MG63 (cell line): ENCODE results near the gene PIK3CB. TPM values are rescaled to one million over a fixed set of nuclear protein-coding genes. Genes with fewer than 3 reads are reported as not detected.
A peak's percentile ranks its signal among the peaks of the same experiment; 100 is the strongest.
"Not testable (repeated sequence)": the region's sequence is repeated elsewhere in the genome, so short reads cannot be mapped to it uniquely, and the experiment has no call there.

Source experiments
- DNase-seq: peaks from one replicate; pipeline ENCODE4 v3.0.0-alpha.2; 2020
- H3K27me3 ChIP-seq: fragments of 250-450 bp; sonication (Bioruptor Pico); 2 replicates; pipeline ENCODE4 v1.5.1; 2020; ENCODE audit warnings: mild to moderate bottlenecking, moderate library complexity
- H3K36me3 ChIP-seq: fragments of 250-450 bp; sonication (Bioruptor Pico); 2 replicates; pipeline ENCODE4 v1.5.1; 2020; ENCODE audit warnings: mild to moderate bottlenecking, moderate library complexity
- H3K4me3 ChIP-seq: fragments of 250-450 bp; sonication (Bioruptor Pico); 2 replicates; pipeline ENCODE4 v1.5.1; 2020; ENCODE audit warnings: mild to moderate bottlenecking, moderate library complexity
- H3K9me3 ChIP-seq: fragments of 250-450 bp; sonication (Bioruptor Pico); 2 replicates; pipeline ENCODE4 v1.5.1; 2020; ENCODE audit warnings: mild to moderate bottlenecking, moderate library complexity
- total RNA-seq: library from RNA; depleted of rRNA; stranded (reverse); fragments of >200 nt; shearing (Covaris generic); gene quantifications from 2 replicates; pipeline ENCODE4 v1.2.3, GENCODE V29; 2014; ENCODE audit warnings: low replicate concordance

The PIK3CB gene
- total RNA-seq, 1 experiment from 2014 or later, result 40.9 TPM

DNA sequence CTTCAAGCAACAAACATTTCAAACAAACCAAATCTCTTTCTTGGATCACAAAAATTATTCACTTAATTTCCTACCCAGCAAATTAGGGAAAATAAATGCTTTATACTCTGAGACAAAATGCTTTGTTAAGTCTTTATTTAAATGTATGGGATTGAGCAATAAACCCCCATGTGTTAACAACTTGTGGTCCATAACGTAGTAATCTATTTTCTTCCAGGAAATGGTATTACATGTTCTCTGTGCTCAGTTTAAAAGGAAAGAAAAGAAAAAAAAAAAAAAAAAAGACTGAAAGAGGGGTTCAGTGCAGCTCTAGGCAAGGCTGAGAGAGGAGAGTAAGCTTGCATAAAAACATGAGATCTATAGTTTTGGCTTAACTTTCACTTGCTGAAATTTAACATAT is 102.3 kb downstream of the PIK3CB start:
- H3K9me3 ChIP-seq, result no peaks in the 10 kb centered on the region
- peaks cover 7% of the 10 kb centered on the region; the same call in 1 of the 2 replicates for H3K36me3 ChIP-seq
- H3K4me3 ChIP-seq, result no peak overlapping the region
- H3K27me3 ChIP-seq, result no peaks in the 10 kb centered on the region
- no peak for DNase-seq

DNA sequence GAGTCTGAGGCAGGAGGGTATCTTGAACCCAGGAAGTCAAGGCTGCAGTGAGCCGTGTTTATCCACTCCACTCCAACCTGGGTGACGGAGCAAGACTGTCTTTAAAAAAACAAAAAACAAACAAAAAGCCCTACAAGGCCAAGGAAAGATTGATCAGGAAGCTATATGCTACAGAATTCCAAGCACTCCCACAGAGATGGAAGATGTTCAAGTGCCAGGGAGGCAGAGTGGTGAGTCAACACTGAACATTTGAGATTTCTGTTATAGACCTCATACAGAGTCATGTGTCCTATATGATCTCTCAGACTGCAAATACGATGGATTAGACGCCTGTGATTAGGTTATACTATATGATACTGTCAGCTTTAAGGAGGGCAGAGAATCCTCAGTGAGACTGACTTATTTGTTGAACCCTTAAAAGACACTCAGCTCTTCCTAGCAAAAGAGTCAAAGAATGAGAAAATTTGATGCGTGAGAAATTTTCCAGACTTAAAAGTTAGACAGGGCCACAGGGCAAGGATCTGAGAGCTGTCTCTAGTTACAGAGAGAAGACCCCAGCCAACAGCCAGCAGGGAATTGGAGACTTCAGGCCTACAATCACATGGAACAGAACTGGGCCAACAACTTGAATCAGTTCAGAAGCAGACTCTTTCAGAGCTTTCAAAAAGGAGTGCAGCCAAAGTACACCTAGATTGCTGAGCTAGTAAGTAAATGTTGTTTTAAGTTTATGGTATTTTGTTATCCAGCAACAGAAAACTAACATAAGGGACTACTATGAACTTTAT is 107.6 kb downstream of the PIK3CB start:
- Histone ChIP-seq H3K36me3 (peaks cover 9% of the 10 kb centered on the region; the same call in 1 of the 2 replicates), H3K9me3 (no peaks in the 10 kb centered on the region), H3K4me3 (no peak overlapping the region), H3K27me3 (no peaks in the 10 kb centered on the region)
- DNase-seq, result peak; percentile 58

DNA sequence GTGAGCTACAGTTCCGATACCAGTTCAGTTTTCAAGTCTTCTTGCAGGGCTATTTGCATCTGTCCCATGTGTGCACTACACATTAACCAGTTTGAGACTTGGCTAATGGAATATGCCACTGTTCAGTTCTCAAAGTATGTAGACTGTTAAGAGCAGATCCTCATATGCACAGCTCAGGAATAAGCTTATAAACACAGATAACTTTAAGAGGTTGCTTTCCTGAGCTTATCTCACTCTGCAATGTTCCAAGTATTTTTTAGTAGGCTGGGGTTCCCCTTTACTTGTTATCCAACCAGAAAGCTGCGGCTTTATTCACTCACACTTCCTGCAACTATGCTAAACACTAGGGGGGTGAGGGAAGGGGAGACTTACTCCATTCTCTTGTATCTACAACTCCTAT is 108.7 kb downstream of the PIK3CB start:
- DNase-seq, result not testable (repeated sequence)

DNA sequence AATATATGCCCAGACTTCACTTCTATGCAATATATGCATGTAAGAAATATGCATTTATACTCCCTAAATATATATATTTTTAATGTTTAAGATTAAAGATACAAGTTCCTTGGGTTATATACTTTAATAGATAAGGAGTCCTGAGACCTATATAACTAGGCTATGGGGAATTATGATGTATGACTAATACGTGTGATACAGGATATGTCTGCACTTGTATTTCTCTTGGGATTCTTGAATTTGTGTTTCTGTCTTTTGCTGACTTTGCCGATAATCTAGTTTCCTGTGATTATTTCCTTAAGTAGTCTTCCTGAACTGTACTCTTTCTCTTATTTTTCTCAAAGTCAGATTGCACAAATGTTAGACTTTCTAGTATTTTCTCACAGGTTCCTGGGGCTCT is 109.6 kb downstream of the PIK3CB start:
- H3K9me3 ChIP-seq, result no peaks in the 10 kb centered on the region
- DNase-seq, result no peak
- peaks cover 9% of the 10 kb centered on the region; the same call in 1 of the 2 replicates for H3K36me3 ChIP-seq
- H3K27me3 ChIP-seq, result no peaks in the 10 kb centered on the region
- H3K4me3 ChIP-seq, result no peak overlapping the region

More for the DNA sequence above, 108.7 kb downstream of the PIK3CB start:
- H3K4me3 ChIP-seq, H3K9me3 ChIP-seq, H3K36me3 ChIP-seq, H3K27me3 ChIP-seq: not testable (repeated sequence)

DNA sequence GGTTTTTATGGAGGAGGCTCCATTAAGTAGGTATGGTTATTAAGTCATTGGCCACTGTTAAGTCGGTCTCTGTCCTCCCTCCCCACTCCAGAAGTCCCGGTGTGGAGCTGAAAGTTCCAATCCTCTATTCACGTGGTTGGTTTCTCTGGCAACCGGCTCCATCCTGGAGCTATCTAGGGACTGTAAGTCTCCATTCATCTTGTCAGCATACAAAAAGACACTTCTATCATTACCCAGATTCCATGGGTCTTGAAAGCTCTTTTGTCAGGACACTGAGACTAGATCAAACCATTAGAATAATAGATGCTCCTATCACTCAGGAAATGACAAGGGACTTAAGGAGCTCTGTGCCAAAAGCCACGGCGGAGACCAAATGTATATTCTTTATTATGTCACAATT is 110.3 kb downstream of the PIK3CB start:
- Histone ChIP-seq H3K36me3 (peaks cover 9% of the 10 kb centered on the region; the same call in 1 of the 2 replicates), H3K27me3 (no peaks in the 10 kb centered on the region), H3K9me3 (no peaks in the 10 kb centered on the region), H3K4me3 (no peak overlapping the region)
- DNase-seq, result no peak

DNA sequence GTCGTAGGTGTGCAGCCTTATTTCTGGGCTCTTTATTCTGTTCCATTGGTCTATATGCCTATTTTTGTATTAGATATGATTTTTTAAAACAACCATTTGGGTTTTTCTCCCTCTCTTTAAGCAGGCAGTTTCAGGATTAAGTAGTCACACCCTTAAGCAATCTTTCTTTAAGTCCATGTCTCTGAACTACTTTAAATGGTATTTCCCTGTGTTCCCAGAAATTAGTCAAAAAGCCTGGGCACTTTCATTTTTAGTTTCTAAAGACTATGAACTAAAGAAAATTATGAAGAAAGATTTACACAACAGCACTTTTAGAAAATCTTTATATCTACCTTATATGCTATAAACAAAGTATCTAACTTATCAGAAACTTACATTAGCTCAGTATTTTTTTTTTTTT is 115.9 kb downstream of the PIK3CB start:
- Histone ChIP-seq H3K4me3 (no peak overlapping the region), H3K27me3 (no peaks in the 10 kb centered on the region), H3K9me3 (no peaks in the 10 kb centered on the region), H3K36me3 (no peaks in the 10 kb centered on the region)
- no peak for DNase-seq

DNA sequence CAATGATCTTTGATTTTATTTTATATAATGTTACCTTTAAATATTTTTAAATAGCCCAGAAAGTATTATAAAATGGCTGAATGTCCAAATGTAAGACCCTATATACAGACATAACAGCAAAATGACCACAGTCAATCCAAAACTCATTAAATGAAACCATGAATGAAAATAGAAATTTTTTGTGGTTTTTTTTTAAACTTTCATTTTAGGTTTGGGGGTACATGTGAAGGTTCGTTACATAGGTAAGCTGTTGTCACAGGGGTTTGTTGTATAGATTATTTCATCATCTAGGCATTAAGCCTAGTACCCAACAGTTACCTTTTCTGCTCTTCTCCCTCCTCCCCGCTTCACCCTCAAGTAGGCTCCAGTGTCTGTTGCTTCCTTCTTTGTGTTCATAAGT is 117.4 kb downstream of the PIK3CB start:
- H3K4me3 ChIP-seq, result no peak overlapping the region
- no peaks in the 10 kb centered on the region for H3K9me3 ChIP-seq
- H3K36me3 ChIP-seq, result peaks cover 4% of the 10 kb centered on the region
- no peak for DNase-seq
- no peaks in the 10 kb centered on the region for H3K27me3 ChIP-seq

DNA sequence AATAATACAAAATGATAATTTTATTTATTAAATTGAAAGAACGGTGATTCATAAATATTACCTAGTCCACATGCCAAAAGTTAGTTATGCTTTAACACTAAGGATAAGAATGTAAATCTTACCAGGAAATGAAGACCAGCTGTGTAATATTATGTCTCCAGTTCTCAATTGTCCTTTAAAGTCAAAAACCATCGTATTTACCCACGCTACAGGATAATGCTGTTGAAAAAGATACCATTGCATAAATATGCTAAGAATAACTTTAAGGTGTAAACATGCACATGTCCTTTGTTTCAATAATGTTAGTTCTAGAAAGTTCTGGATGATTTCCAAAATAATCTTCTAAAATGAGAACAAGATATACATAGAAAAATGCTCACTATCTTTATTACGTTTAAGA is 122.6 kb downstream of the PIK3CB start:
- H3K36me3 ChIP-seq, result peaks cover 7% of the 10 kb centered on the region

DNA sequence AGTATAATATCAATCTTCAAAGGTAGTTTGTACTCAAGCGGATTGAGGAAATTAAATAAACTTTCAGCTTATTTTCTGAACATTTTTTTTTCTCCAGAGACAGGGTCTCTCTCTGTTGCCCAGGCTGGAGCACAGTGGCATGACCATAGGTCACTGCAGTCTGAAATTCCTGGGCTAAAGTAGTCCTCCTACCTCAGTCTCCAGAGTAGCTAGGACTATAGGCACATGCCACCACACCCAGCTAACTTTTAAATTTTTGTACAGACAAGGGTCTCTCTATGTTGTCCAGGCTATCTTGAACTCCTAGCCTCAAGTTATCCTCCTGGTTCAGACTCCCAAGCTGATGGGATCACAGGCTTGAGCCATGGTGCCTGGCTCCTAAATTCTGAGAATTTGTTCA is 129.1 kb downstream of the PIK3CB start:
- H3K9me3 ChIP-seq, result no peaks in the 10 kb centered on the region

More for the DNA sequence above, 122.6 kb downstream of the PIK3CB start:
- no peak for DNase-seq
- H3K4me3 ChIP-seq, result no peak overlapping the region
- H3K27me3 ChIP-seq, result no peaks in the 10 kb centered on the region
- H3K9me3 ChIP-seq, result no peaks in the 10 kb centered on the region

DNA sequence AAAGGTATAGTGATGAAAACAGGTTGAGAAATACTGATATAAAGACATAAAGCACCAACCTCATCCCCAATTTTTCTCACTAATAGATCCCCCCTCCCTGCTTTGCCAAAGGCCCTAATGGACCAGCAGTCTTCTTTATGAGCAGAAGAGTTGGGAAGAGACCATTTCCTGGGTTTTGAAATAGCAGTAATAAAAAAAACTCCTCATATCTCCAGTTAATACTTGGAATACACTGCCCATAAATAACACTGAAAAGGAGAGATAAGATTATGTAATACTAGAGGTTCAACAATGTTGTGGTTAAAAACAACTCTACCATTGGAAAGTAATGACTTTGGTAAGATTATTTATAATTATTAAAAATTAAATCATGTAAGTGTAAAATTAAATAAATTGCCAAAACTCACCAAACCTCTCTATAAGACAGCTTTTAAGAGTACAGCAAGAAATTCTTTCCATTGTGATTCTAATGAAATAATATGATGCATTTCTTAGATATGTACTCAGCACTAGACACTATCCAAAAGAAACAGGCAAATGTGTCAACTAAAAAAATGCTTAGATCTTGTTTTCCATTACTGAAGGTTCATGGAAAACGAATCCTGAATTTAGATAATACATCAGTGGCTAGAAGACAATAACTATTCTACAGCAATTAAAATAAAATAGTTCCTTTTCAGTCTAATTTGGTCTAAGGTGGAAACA is 137.9 kb downstream of the PIK3CB start:
- peaks cover 34% of the 10 kb centered on the region for H3K36me3 ChIP-seq
- no peak for DNase-seq

More for the DNA sequence above, 129.1 kb downstream of the PIK3CB start:
- Histone ChIP-seq H3K36me3 (peaks cover 15% of the 10 kb centered on the region), H3K27me3 (no peaks in the 10 kb centered on the region), H3K4me3 (no peak overlapping the region)
- no peak for DNase-seq

DNA sequence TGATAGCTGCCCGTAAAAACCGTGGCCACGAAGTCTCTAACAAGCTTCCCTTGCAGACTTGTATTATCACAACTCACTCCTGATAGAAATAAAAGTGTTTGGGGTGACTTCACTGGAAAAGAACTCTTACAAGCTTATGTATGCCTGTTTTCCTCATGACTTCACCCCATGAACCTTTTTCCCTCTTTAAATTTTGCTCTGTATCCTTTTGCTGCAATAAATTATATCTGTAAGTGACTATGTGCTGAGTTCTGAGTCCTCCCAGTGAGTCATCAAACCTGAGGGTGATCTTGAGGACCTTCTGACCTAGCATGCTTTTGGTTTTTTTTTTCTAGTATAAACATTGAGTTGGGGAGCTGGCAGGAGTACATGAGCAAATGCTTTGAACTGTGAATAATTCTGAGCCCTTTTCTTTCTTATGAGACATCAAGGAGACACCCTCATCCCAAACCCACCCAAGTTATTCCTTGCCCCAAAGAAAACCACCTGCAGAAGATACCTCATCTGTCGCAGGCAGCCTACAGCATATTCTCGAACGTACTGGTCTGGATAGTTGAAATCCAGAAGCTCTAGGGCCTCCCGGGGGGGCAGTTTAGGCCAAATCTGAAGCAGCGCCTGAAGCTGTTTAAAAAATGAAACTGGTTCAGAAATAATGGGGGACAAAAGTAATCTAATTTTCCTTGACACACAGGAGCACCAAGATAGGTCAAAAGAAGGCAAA is 140.3 kb downstream of the PIK3CB start:
- peak; percentile 81 for DNase-seq
- Histone ChIP-seq H3K36me3 (peaks cover 29% of the 10 kb centered on the region), H3K27me3 (no peaks in the 10 kb centered on the region), H3K4me3 (no peak overlapping the region), H3K9me3 (no peaks in the 10 kb centered on the region)

More for the DNA sequence above, 137.9 kb downstream of the PIK3CB start:
- H3K27me3 ChIP-seq, result no peaks in the 10 kb centered on the region
- H3K9me3 ChIP-seq, result no peaks in the 10 kb centered on the region
- no peak overlapping the region for H3K4me3 ChIP-seq

DNA sequence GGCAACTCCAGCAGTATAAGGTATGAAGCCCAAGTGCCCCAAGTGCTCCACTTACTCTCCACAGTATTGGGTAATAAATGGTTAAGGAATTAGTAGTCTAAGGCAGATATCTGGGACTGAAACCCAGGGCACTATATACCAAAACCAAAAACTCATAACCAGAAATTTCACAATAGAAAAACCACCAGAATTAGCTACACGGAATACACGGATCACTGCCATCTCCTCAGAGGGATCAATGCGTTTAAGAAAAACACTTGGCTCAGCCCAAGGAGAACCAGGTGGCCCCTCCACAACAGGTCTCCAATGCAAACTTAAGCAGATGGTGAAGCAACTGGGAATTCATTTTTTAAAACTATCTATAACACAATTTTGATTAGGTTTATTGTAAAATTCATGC is 142.6 kb downstream of the PIK3CB start:
- no peaks in the 10 kb centered on the region for H3K27me3 ChIP-seq
- H3K4me3 ChIP-seq, result no peak overlapping the region
- no peak for DNase-seq
- peaks cover 23% of the 10 kb centered on the region for H3K36me3 ChIP-seq
- H3K9me3 ChIP-seq, result peaks cover 3% of the 10 kb centered on the region; the same call in 1 of the 2 replicates

DNA sequence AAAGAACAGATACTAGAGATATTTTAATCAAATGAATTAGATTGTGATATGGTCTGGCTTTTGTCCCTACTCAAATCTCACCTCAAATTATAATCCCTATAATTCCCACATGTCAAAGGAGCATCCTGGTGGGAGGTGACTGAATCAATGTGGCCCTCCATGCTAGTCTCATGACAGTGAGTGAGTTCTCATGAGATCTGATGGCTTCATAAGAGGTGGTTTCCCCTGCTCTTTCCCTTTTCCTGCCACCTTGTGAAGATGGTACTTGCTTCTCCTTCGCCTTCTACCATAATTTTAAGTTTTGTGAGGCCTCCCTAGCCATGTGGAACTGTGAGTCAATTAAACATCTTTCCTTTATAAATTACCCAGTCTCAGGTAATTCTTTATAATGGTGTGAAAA is 143.4 kb downstream of the PIK3CB start:
- DNase-seq, result no peak
- Histone ChIP-seq H3K36me3 (peaks cover 20% of the 10 kb centered on the region), H3K9me3 (peaks cover 3% of the 10 kb centered on the region; the same call in 1 of the 2 replicates), H3K27me3 (no peaks in the 10 kb centered on the region), H3K4me3 (no peak overlapping the region)

DNA sequence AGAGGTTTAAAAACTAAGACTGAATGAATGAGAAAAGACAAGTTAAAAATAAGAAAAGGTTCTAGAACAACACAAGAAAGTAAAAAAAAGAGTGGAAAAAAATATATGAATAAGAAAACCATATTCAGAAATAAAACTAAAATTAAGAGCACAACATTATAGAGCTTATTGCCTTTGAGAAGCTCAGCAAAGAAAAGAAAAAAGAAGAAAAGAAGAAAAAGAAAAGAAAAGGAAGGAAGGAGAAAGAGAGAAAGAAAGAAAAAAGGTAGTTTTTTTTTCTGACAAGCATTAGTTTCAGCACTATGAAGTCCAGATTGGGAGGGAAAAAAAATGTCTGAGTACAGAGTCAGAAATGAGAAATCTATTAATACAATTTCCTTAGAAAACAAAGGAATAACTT is 144.7 kb downstream of the PIK3CB start:
- Histone ChIP-seq H3K36me3 (peaks cover 24% of the 10 kb centered on the region), H3K4me3 (no peak overlapping the region), H3K27me3 (no peaks in the 10 kb centered on the region), H3K9me3 (peaks cover 3% of the 10 kb centered on the region; the same call in 1 of the 2 replicates)
- DNase-seq, result no peak

DNA sequence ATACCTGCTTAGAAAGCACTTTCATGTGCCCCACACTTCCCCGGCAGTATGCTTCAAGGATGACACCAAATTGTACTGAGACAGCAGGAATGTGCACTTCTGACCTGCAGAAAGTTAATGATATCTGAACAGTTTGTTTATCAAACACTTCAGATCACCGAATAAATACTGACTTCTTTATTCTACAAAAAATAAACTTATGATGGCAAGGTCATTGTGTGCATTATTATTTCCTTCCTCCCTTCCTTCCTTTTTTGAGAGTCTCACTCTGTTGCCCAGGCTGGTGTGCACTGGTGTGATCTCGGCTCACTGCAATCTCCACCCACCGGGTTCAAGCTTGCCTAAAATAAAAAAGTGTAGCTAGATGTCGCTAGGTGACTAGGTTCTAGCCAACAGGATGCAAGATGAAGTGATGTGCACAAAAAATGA is 145.8 kb downstream of the PIK3CB start:
- Histone ChIP-seq H3K36me3 (peaks cover 26% of the 10 kb centered on the region), H3K27me3 (no peaks in the 10 kb centered on the region), H3K4me3 (no peak overlapping the region), H3K9me3 (peaks cover 3% of the 10 kb centered on the region; the same call in 1 of the 2 replicates)
- no peak for DNase-seq

DNA sequence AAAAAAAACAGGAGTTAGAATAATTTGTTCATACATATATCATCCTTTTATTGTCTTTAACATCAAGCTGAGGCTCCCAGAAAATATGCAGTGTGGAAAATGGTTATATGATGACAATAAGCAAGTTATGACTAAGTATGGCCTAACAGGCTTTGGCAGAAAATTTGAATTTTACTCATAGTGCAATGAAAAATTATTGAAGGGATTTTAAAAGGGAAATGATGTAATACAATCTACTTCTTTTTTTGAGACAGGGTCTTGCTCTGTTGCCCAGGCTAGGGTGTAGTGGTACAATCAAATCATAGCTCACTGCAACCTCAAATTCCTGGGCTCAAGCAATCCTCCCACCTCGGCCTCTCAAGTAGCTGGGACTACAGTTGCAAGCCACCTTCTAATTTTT is 147.5 kb downstream of the PIK3CB start:
- peaks cover 3% of the 10 kb centered on the region; the same call in 1 of the 2 replicates for H3K9me3 ChIP-seq
- peaks cover 27% of the 10 kb centered on the region for H3K36me3 ChIP-seq
- H3K4me3 ChIP-seq, result no peak overlapping the region
- DNase-seq, result no peak
- H3K27me3 ChIP-seq, result no peaks in the 10 kb centered on the region

DNA sequence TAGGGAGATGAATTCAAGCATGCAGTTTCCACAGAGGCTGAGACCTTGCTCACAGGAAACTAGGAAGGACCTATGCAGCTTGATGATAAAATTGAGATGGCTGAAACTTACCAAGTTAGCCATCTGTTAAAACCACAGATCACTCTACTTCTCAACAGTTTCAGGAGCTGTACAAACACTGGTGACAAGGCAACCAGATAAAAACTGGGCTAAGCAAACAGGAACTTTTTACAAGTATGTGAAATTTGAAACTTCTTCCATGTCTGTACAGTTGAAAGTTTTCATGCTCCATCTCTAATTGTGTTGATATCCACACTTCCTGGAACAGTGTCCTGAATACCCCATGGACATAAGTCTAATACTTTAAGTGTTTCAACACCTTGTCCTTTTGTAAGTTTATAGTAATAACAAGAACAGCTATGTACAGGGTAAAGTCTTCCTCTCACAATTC is 147.9 kb downstream of the PIK3CB start:
- DNase-seq, result no peak
- no peaks in the 10 kb centered on the region for H3K27me3 ChIP-seq

More for the DNA sequence above, 147.9 kb downstream of the PIK3CB start:
- no peak overlapping the region for H3K4me3 ChIP-seq
- H3K36me3 ChIP-seq, result peaks cover 29% of the 10 kb centered on the region
- H3K9me3 ChIP-seq, result peaks cover 3% of the 10 kb centered on the region; the same call in 1 of the 2 replicates
